Breast epithelium (tissue), 3 donors: Measurements from ENCODE around the gene TINCR.

ENCODE experiments used
- CTCF ChIP-seq, 3 donors: fragments of 450-650 bp; IDR thresholded peaks; one replicate each; pipeline ENCODE4 v1.5.1; 2016 to 2017; ENCODE audit warnings: antibody characterized with exemption in 3 of 3, mild to moderate bottlenecking in 3 of 3, moderate library complexity in 3 of 3
- POLR2A ChIP-seq: fragments of 450-650 bp; IDR thresholded peaks from one replicate; pipeline ENCODE4 v1.6.1; 2016; ENCODE audit warnings: antibody characterized with exemption, mild to moderate bottlenecking, moderate library complexity
- POLR2AphosphoS5 ChIP-seq, 3 donors: sonication (generic); formaldehyde crosslinking; IDR thresholded peaks; one replicate each; pipeline ENCODE4 v1.6.1; 2017; ENCODE audit warnings: antibody characterized with exemption in 3 of 3

- TF ChIP-seq CTCF (IDR thresholded peaks at IDR 0.05) (no peak), POLR2A (no peak), POLR2AphosphoS5 (IDR thresholded peaks at IDR 0.05) (no peak)
Observed at GRCh38 chr19:5563935-5564612, 3.7 kb downstream of the TINCR start.
